HG03439 (cell line): ENCODE data around the gene FHIT.
"Not testable (repeated sequence)": the region's sequence is repeated elsewhere in the genome, so short reads cannot be mapped to it uniquely, and the experiment has no call there.

Experiments used
- ATAC-seq: cut with Tn5 transposase; IDR thresholded peaks from one replicate; pipeline ENCODE4 v1.9.1; 2021; ENCODE audit warnings: mild to moderate bottlenecking, moderate library complexity; ENCODE audit not compliant: unreplicated experiment

FHIT gene

DNA sequence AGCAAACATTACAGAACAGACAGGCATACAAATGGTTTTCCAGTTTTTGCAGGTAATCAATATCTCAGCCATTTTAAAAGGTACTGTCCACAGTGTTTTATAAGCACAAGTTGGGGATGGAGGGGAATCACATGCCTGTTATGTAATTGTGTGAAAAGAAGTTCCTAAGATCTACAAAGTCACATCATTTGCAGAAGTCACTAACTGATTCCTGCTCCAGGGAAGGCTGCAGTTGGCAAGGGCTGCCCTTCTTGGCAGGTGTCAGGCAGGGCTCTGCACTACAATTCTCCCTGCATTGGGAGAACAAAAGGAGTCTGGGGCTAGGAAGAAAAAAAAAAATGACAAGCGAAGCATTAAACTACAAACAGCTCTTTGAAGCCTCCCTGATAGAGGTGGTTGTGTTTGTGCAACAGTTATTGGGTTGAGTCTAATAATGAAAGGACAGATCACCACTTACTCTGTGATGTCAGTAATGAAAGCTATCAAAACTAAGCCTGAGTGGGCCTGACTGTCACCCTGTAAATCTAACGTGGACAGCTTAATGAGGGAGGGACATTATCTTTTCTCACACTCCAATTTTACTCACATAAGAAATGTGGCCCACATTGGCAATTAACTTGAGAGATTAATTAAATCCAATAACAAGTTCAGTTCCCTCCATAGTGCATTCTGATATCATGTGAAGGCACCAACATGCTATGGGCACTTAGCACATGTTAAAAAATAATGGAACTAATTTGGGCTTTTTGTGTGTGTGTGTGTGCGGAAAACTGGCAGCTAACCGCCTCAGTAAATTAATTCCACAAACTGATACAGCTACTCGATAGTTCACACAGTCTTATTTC lies 242.9 kb downstream of the FHIT start:
- ATAC-seq = no peak

- ATAC-seq = no peak
Observed at GRCh38 chr3:61005591-61005990, 245.7 kb downstream of the FHIT start.

GRCh38 chr3:60998858-60999257 lies 252.4 kb downstream of the FHIT start:
- ATAC-seq = no peak

DNA sequence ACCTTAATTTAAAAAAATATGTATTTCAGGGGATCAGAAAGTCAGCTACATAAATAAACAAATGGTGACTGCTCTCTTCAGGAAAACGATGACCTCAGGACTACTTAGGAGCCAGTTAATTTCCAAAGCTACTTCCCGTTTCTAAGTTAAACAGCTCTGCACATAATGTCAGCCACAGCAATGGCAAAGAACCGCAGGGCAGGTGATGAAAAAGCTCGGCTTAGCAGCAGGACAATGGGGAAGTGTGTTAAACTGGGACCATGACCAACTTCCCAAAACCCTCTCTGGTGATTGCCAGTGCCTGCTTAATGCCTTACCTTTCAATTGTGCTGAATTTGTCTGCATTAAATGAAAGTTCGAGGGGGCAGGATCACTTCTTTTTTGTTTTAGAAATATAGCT lies 258.9 kb downstream of the FHIT start:
- ATAC-seq = no peak

- ATAC-seq = no peak
Observed at GRCh38 chr3:60990442-60990730, 260.9 kb downstream of the FHIT start.

GRCh38 chr3:60989626-60990441 lies 261.4 kb downstream of the FHIT start:
- no peak for ATAC-seq

DNA sequence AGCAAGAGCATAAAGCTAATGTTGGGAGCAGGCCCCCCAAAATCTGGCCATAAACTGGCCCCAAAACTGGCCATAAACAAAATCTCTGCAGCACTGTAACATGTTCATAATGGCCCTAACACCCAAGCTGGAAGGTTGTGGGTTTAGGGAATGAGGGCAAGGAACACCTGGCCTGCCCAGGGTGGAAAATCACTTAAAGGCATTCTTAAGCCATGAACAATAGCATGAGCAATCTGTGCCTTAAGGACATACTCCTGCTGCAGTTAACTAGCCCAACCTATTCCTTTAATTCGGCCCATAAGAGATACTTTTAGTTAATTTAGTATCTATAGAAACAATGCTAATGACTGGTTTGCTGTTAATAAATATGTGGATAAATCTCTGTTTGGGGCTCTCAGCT lies 264.1 kb downstream of the FHIT start:
- not testable (repeated sequence) for ATAC-seq

GRCh38 chr3:60986552-60986951 lies 264.7 kb downstream of the FHIT start:
- ATAC-seq = no peak

DNA sequence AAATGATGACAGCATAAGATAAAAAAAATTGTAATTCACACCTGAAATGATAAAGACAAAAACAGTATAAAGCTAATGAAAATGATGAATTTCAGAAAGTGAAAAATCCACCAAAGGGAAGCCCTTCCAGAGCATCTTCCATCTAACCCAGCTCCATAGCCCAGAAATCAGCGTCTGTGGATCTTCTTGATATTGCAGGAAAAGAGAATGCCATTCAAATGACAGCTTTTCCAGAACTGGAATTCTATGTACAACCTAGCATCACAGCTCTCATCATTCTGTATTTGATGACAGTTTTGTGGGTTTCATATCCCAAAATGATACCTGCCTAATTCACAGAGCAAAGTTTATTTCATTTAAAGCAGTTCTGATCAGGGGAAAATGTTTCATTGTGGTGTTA lies 267.3 kb downstream of the FHIT start:
- no peak for ATAC-seq

DNA sequence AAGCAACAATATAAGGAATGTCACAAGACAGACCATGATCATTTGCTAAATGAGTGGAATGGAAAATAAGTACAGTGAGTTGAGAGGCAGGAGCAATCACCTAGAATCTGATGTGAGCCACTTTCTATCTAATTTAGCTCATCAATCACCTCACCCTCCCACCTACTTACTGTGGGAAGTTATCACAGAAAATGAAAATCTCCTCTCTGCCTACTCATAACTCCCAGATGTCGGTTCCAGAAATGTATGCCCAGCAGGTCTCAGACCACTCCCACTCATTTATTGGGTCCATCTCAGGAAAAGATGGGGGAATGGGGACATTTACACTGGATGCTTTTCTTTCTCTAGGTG lies 270.9 kb downstream of the FHIT start:
- no peak for ATAC-seq

DNA sequence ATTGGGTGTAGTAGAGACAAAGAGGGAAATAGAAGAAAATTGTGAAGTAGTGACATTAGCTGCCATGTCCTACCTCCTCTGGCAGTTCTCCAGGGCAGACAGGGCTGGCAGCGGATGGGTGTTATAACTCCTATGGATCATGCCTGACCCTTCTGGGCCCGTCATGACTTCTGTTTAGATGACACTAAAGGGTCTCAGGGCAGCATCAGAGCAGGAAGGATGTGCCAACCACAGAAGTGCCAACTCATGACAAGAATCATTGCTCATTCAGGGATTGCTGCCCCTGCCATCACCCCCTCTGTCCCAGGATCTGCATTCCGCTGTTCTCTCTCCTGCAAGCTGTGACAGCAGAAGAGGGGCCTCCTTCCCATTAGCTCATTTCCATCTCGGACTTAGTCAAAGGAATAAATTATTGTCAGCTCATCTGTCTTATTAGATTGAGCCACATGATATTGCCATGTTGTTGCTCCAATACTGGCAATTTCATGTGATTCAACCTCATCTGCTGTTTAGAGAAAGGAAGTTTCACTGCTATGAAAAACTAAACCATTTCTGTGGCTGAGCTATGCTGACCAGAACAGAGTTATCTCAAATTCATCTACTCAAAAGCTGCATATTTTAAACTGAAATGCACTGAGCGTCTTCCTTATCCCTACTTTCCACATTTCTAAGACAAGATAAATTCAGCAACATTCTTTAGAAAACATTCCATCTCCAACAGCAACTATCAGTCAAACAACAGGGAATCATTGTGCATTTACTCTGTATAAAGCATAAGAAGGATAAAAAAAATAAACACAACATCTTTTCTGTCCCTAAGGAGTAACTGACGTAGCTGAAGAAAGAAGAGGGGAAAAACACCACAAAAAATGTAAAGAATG lies 271.6 kb downstream of the FHIT start:
- no peak for ATAC-seq

DNA sequence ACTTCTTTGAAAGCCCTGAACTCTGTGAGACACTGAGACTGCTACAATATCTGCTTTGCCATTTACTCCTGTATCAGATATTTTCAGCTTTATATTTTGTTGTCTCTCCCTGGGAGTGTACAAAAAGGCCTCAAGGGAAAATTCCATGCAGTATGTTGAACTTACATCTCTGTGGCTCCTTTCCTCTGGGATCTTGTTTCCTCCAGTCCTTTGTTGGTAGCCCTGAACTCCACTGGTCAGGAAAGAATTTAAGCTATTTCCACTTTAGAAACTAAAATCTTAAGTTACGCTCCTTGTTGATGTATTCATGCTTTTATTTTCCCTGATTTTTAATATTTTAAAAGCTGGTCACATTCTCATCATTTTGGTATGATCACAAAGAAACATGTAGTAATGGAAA lies 277.9 kb downstream of the FHIT start:
- no peak for ATAC-seq

GRCh38 chr3:60972599-60972998 lies 278.7 kb downstream of the FHIT start:
- ATAC-seq = no peak

- no peak for ATAC-seq
Observed at GRCh38 chr3:60970850-60971249, 280.4 kb downstream of the FHIT start.

DNA sequence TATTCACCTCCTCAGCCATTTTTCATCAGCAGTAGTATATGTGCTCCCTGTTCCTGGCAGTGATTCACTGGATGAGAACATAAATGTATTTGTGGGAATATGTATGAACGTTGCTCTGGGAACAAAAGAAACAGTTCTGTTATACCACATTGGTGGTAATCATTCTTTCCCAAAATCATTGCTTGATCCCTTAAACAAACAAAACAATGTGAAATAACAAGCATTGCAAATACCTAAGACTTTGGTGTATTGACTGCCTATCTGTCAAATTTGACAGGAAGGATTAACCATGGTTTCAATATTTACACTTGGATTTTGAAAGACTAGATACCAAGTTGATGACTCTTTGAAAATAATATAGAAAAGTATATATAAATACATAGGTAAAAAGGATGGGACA lies 284.1 kb downstream of the FHIT start:
- ATAC-seq = no peak

DNA sequence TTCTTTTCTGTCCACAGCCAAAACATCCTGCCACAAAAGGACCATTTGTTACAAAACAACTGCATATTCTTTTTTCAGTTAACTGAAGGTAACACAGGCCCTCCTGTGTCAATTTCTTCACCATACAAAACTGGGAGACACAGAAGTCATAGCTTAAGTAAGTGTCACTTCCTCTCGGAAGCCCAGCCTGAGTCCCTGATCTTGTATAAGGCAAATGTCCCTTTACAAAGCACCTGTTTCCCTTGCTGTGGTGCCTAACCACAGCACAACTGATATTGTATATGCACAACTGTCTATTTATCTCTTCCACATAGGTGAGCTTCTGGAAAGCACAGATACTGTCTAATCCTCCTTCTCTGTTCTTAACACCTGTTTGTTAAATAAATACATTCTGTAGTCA lies 293.7 kb downstream of the FHIT start:
- no peak for ATAC-seq

DNA sequence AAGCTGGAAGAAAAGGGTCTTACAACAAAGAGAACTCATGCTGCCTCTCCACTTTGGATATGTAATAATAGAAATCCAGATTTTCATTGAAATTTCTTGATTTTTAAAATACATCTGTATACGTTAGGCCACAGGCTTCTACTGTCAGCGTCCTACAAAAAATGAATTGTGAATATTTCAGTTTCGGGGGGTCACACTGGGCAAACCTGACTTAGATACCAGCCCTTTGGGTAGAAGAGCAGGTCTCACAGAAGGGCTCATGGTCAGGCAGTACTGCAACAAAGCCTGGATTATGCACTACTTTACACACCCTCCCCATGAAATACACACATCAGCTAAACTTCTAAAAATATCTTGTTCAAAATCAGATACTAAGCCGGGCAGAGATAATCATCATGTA lies 294.5 kb downstream of the FHIT start:
- ATAC-seq = no peak

DNA sequence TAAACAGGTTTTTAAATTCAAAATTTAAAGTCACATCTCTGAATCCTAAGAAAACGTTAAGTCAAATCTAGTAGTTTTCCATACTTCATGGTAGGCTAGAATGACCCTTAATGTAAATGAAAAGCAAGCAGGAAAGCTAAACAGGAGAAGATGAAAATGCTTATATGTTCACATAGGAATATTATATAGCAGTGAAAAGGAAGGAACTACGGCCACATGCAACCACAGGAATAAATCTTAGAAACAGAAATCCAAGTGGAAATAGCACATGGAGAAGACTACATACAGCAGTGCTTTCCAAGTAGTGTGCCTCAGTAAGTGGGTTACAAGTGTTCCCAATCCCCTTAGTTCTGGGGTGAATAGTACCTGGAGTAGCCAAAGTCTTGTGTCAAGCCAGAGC lies 296.2 kb downstream of the FHIT start:
- ATAC-seq = no peak

- ATAC-seq = no peak
Observed at GRCh38 chr3:60954048-60954447, 297.2 kb downstream of the FHIT start.

DNA sequence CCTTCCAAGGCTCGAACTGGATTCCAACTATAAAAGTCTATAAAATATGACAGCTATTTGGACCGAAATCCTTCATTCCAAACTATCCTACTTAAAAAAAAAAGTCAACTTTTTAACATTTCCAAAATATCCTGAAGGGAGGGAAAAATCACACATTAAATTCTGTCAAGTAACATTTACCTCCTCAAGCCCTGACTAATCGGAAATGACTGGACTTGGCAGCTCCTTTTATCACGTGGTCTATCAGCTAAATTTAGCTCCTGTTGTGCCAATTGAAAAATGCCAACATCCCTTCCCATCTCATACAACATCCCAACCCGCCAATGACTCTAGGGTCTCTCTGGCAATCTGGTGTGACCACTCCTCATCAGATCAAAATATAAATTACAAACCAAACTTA lies 297.9 kb downstream of the FHIT start:
- ATAC-seq = no peak

GRCh38 chr3:60952055-60952454 lies 299.2 kb downstream of the FHIT start:
- no peak for ATAC-seq

DNA sequence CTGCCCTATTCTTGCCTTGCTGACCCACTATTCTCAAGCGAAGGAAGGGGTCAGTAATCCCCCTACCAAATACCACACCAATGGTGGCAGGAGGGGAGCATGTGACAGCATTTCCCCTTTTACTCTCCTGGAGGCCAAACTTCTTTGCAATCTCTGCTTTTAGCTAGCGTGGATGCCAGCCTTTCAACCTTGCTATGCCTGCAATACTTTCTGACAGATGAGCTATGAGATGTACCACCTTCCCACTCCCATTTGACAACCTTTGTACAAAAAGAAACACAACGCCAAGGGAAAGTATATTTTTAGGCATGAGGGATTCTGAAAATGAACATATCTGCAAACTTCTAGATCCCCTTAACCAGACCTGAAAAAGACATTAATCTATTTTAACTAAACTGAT lies 302.1 kb downstream of the FHIT start:
- no peak for ATAC-seq
